ENCODE measurements around the gene MYO3B. TPM values are rescaled to one million over a fixed set of nuclear protein-coding genes. Genes with fewer than 3 reads are reported as not detected.

The MYO3B gene
- total RNA-seq, 4 donors from 2014 or later, result 0.09 to 9.1 TPM; not detected in 2

GRCh38 chr2:170362313-170362870 lies 184.4 kb downstream of the MYO3B start:
- intact Hi-C loops (cut with DNase I; ENCODE audit: low total_unique reads), result no loop called here
- TF ChIP-seq CTCF (IDR thresholded peaks at IDR 0.05) (no peak), POLR2A (IDR thresholded peaks at IDR 0.05) (no peak)
- no peak overlapping the region for H3K27ac ChIP-seq
- H3K36me3 ChIP-seq, result no peaks in the 10 kb centered on the region
- no peaks in the 10 kb centered on the region for H3K9me3 ChIP-seq
- no peaks in the 10 kb centered on the region for H3K4me1 ChIP-seq
- no peaks in the 10 kb centered on the region for H3K27me3 ChIP-seq
- no peak overlapping the region for H3K4me3 ChIP-seq
- DNase-seq, result no peak

- DNase-seq, result no peak
- H3K4me3 ChIP-seq, result no peak overlapping the region
- no peaks in the 10 kb centered on the region for H3K36me3 ChIP-seq
- intact Hi-C loops (cut with DNase I; ENCODE audit: low total_unique reads), result no loop called here
- H3K4me1 ChIP-seq, result no peaks in the 10 kb centered on the region
- TF ChIP-seq POLR2A (IDR thresholded peaks at IDR 0.05) (no peak), CTCF (IDR thresholded peaks at IDR 0.05) (no peak)
- H3K9me3 ChIP-seq, result no peaks in the 10 kb centered on the region
- no peaks in the 10 kb centered on the region for H3K27me3 ChIP-seq
- no peak overlapping the region for H3K27ac ChIP-seq
These were observed 185.1 kb downstream of the MYO3B start for GRCh38 chr2:170362871-170363631.

GRCh38 chr2:170365003-170365402 lies 187.1 kb downstream of the MYO3B start:
- no peak for DNase-seq
- TF ChIP-seq POLR2A (IDR thresholded peaks at IDR 0.05) (no peak), CTCF (IDR thresholded peaks at IDR 0.05) (no peak)
- Histone ChIP-seq H3K36me3 (no peaks in the 10 kb centered on the region), H3K27me3 (peaks cover 0 to 17% of the 10 kb centered on the region in 2 donors), H3K4me3 (no peak overlapping the region), H3K27ac (no peak overlapping the region), H3K9me3 (no peaks in the 10 kb centered on the region), H3K4me1 (no peaks in the 10 kb centered on the region)
- intact Hi-C loops (cut with DNase I; ENCODE audit: low total_unique reads), result no loop called here

GRCh38 chr2:170365686-170366085 lies 187.7 kb downstream of the MYO3B start:
- H3K4me1 ChIP-seq, result no peaks in the 10 kb centered on the region
- intact Hi-C loops (cut with DNase I; ENCODE audit: low total_unique reads), result no loop called here
- H3K4me3 ChIP-seq, result no peak overlapping the region
- TF ChIP-seq POLR2A (IDR thresholded peaks at IDR 0.05) (no peak), CTCF (IDR thresholded peaks at IDR 0.05) (no peak)
- H3K36me3 ChIP-seq, result no peaks in the 10 kb centered on the region
- DNase-seq, result no peak
- H3K27me3 ChIP-seq, result peaks cover 0 to 17% of the 10 kb centered on the region in 2 donors
- H3K27ac ChIP-seq, result no peak overlapping the region
- no peaks in the 10 kb centered on the region for H3K9me3 ChIP-seq

GRCh38 chr2:170368370-170368769 lies 190.4 kb downstream of the MYO3B start:
- intact Hi-C loops (cut with DNase I; ENCODE audit: low total_unique reads), result no loop called here
- H3K27ac ChIP-seq, result no peak overlapping the region
- H3K4me1 ChIP-seq, result no peaks in the 10 kb centered on the region
- H3K27me3 ChIP-seq, result peaks cover 0 to 17% of the 10 kb centered on the region in 2 donors
- no peaks in the 10 kb centered on the region for H3K9me3 ChIP-seq
- no peak overlapping the region for H3K4me3 ChIP-seq
- H3K36me3 ChIP-seq, result no peaks in the 10 kb centered on the region
- TF ChIP-seq CTCF (IDR thresholded peaks at IDR 0.05) (no peak), POLR2A (IDR thresholded peaks at IDR 0.05) (no peak)
- no peak for DNase-seq

All from uterus (tissue), 4 donors.